Chondrocyte (in vitro differentiated cells): ENCODE data around the gene ZSCAN9. TPM values are rescaled to one million over a fixed set of nuclear protein-coding genes. Genes with fewer than 3 reads are reported as not detected.

Experiments
- DNase-seq: peaks from one replicate; pipeline ENCODE4 v3.0.0; 2021; ENCODE audit warnings: mixed read lengths, low spot score
- H3K27ac Mint-ChIP-seq: one replicate; pipeline ENCODE4 v1.8.0; 2021; ENCODE audit warnings: mild to moderate bottlenecking, moderate library complexity, mixed read lengths; ENCODE audit not compliant: unreplicated experiment
- H3K27me3 Mint-ChIP-seq: 2 replicates; pipeline ENCODE4 v1.8.0; 2021; ENCODE audit warnings: low read depth, mixed read lengths
- H3K36me3 Mint-ChIP-seq: 2 replicates; pipeline ENCODE4 v1.8.0; 2021; ENCODE audit warnings: low read depth, mixed read lengths
- H3K4me1 Mint-ChIP-seq: 2 replicates; pipeline ENCODE4 v1.8.0; 2021; ENCODE audit warnings: low read depth, mild to moderate bottlenecking, mixed read lengths
- H3K4me3 Mint-ChIP-seq: one replicate; pipeline ENCODE4 v1.8.0; 2021; ENCODE audit warnings: mild to moderate bottlenecking, moderate library complexity, mixed read lengths; ENCODE audit not compliant: unreplicated experiment
- H3K9me3 Mint-ChIP-seq: 2 replicates; pipeline ENCODE4 v1.8.0; 2021; ENCODE audit warnings: low read depth, mixed read lengths
- total RNA-seq: library from RNA; stranded (reverse); gene quantifications from 3 replicates; pipeline ENCODE4 v1.2.1, GENCODE V29; 2021
- TF ChIP-seq, protein P1 (sequence below): fragments of 200-600 bp; sonication (generic); IDR thresholded peaks from 2 replicates; pipeline ENCODE4 v1.5.0; 2021; ENCODE audit warnings: antibody characterized with exemption, mild to moderate bottlenecking, moderate library complexity

ZSCAN9 gene
- total RNA-seq, 1 donor from 2014 or later, result 13.0 TPM

DNA sequence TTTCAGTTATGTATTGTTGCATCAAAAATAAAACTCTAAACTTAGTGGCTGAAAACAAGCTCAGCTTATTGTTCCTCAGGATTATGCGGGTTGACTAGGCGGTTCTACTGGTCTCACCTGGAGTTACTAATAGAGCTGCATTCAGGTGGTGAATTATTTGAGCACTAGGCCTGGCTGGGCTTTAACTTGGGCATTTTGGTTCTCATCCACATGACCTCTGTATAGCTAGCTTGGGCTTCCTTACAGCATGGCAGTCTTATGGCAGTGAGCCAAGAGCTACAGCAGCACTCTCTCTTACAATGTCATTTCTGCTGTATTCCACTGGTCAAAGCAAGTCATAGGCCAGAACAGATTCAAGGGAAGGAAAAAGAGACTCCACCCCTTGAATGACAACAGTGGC lies 57.9 kb downstream of the ZSCAN9 start:
- TF ChIP-seq, protein P1, sequence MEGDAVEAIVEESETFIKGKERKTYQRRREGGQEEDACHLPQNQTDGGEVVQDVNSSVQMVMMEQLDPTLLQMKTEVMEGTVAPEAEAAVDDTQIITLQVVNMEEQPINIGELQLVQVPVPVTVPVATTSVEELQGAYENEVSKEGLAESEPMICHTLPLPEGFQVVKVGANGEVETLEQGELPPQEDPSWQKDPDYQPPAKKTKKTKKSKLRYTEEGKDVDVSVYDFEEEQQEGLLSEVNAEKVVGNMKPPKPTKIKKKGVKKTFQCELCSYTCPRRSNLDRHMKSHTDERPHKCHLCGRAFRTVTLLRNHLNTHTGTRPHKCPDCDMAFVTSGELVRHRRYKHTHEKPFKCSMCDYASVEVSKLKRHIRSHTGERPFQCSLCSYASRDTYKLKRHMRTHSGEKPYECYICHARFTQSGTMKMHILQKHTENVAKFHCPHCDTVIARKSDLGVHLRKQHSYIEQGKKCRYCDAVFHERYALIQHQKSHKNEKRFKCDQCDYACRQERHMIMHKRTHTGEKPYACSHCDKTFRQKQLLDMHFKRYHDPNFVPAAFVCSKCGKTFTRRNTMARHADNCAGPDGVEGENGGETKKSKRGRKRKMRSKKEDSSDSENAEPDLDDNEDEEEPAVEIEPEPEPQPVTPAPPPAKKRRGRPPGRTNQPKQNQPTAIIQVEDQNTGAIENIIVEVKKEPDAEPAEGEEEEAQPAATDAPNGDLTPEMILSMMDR, result no peak
- no peak for DNase-seq
- Mint-ChIP-seq H3K9me3 (peaks cover 13% of the 10 kb centered on the region), H3K36me3 (peaks cover 37% of the 10 kb centered on the region), H3K4me1 (peaks cover 14% of the 10 kb centered on the region), H3K27me3 (no peaks in the 10 kb centered on the region), H3K4me3 (no peak overlapping the region), H3K27ac (peak overlapping the region; percentile 49)

Other genes starting within 250 kb of the ZSCAN9 start
- gene ZNF165, start 144.7 kb upstream of the ZSCAN9 start, total RNA-seq, result 0.25 to 0.39 TPM (median 0.26 TPM) in 3 replicates
- gene ZSCAN16, start 100.7 kb upstream of the ZSCAN9 start, total RNA-seq, result 2.5 to 3.0 TPM (median 3.0 TPM) in 3 replicates
- gene ZKSCAN8, start 83.4 kb upstream of the ZSCAN9 start, total RNA-seq, result 21.4 to 25.6 TPM (median 22.2 TPM) in 3 replicates
- 4.8 to 7.1 TPM (median 5.1 TPM) in 3 replicates for gene ZKSCAN4, start 27.0 kb downstream of the ZSCAN9 start, total RNA-seq
- not detected in 3 replicates for gene NKAPL, start 34.0 kb downstream of the ZSCAN9 start, total RNA-seq
- 12.6 to 18.9 TPM (median 14.8 TPM) in 3 replicates for gene ZSCAN26, start 41.9 kb downstream of the ZSCAN9 start, total RNA-seq
- gene PGBD1, start 56.3 kb downstream of the ZSCAN9 start, total RNA-seq, result 7.6 to 9.9 TPM (median 8.5 TPM) in 3 replicates
- gene ZSCAN31, start 110.9 kb downstream of the ZSCAN9 start, total RNA-seq, result 1.8 to 2.6 TPM (median 2.0 TPM) in 3 replicates
- 4.9 to 7.8 TPM (median 5.5 TPM) in 3 replicates for gene ZKSCAN3, start 124.7 kb downstream of the ZSCAN9 start, total RNA-seq
- 3.7 to 5.1 TPM (median 4.1 TPM) in 3 replicates for gene ZSCAN12, start 174.5 kb downstream of the ZSCAN9 start, total RNA-seq
- gene ZSCAN23, start 218.2 kb downstream of the ZSCAN9 start, total RNA-seq, result 2.1 to 3.5 TPM (median 3.3 TPM) in 3 replicates